ENCODE results near the gene PIGR.

The PIGR gene

DNA sequence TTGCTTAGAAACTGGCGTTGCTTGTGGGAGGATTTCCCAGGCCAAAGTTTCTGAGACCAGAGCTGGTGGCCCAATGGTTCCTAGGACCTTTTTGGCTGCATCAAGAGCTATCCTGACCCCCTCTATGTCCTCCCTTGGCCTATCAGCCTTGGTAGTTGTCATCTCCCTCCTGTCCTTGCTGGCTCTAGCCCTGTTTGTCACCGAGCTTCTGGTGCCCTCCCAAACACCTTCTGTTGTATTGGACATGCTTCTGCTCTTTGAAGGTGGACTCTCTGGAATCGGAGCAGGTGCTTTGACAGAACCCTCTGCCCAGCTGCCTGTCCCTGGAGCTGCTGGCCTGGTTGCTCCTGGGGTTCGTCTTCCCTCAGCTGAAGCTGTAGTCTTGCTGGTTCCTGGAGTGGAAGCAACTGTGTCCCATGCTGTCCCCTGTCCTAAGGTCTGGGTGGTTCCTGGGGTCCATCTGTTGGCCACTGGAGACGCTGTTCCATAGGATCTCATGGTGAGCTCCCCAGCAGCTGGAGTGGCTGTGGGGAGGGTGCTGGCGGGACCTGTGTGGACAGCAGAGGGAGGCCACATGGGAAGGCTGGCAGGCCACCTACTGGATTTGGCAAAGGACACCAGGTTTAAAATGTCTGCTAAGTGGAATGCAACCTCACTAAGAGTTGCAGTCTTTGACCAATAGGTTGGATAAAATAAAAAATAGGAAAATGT lies 14.6 kb upstream of the PIGR start:
- no peak for DNase-seq

DNA sequence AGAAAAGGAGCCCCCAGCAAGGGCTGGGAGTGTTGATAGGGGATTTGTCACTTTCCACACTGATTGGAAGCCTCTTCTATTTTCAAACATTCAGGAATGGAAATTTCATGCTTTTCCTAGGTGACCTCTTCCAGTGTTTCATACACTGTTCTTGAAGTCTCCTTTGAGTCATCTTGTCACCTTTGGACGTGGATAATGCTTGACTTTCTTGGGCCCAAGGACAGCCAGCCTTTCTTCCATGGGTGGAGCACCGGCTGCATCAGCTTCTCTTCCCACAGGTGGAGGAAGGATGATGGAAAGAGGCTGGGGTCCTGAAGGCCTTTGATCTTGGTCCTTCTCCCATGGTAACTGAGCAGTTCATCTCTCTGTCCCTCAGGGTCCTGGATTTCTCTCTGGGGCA lies 11.9 kb upstream of the PIGR start:
- no peak for DNase-seq

DNA sequence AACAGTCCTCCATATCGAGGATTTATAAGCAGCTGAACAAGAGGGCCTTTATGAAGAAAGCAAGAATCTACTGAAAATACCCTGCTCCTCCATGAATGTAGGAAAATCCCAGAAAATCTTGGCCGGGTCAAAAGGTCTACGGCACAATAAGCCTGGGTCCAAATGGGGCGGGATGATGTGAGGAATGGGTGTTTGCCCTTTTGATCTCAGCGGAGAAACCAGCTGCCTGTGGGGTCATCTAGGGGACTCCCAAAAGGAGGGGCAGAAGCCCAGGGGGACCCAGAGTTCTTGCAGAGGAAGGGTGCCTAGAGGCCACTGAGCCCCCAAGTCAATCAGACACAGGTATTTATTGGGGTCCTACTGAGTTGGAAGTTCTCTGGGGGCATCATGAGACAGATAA lies 11.4 kb upstream of the PIGR start:
- no peak for DNase-seq

DNA sequence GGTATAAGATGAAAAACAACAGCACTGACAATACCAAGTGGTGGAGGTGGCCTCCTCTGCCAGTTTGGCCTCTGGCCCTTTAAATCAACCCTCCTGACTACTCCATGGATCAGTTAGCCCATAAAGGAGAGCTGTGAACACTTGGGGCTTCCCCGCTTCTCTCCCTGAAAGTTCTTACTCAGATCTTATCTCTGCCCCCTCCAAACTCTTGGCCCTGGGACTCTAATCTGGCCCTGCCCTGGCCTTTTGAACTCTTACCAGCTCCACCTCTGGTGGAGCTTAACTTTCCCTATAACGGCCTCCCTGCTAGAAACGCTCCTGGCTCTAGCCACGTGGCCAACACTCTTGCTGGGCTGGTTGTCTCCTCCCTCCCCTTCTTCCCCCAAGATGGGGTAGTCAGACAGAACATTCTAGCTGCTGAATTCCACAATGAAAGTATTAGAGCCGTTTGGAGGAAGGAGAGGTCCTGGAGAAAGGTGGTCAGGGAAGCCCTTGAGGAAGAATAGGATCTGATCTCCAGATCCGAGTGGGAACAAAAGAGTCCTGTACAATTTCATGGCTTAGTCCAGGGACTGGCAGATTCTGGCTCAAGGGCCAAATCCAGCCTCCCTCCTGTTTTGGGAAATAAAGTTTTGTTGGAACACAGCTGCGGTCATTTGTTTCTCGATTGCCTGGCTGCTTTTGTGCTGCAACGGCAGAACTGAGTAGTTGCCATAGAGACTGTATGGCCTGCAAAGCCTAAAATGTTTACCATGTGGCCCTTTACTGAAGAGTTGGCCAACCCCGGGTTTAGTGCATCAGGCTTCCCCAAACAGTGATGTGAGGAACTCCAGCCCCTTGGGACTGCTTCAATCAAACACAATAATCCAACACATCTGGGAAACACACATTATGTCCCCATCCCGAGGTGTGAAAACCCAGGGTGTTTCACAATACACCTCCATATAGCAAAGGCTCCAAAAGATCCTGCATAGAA lies 9.5 kb upstream of the PIGR start:
- no peak for DNase-seq

DNA sequence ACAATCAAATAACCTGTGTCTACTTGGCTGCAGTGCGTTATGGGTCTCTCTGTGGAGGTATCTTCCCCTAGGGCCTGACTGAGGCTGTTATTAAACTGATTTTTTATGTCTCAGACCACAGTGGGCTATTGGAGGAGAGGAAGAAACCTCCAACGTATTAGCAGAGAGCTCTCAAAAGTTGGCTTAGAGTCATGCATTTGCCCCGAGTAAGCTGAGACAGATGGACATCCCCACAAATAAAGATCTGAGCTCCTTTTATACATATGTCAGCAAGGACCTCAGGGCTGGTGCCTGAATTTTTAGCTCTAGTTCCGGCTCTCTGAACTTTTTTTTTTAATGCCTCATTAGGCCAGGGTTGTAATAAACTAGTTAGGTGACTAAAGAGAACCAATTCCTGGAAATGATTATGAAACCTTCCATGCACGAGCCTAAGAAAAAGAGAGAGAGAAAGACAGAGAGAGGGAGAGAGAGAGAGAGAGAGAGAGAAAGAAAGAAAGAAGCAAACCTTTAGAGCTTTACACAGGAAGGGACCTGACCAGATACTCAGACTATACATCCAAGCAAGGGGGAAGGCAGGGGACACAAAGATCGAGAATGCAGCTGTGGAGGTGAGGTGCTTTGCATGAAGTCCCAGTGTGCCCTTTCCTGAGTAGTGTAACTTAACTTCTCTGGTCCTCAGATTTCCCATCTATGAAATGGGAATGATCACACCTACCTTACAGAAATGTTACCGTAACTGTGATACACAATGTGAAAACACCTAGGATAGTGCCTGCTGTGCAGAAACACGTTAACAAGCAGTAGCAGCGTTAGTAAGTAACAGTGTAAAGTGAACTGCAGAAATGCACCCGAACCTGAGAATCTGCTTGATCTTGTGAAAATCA lies 8.4 kb upstream of the PIGR start:
- no peak for DNase-seq

DNA sequence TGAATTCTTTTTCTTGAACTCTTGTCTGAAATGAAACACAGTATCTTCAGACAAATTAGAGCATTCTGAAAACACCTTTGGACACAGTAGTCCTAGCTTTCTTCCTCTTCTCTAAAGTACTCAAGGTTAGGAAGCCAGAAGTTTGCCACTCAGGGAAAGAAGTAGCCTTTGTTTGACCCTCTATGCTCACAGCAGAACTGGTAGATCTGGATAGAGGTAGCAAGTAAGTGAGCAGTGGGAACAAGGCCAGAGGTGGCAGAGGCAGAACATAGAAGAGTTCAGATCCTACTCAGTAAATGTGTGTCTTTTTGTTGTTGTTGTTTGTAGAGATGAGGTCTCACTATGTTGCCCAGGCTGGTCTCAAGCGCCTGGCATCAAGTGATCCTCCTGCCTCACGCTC lies 7.4 kb upstream of the PIGR start:
- DNase-seq, result no peak

DNA sequence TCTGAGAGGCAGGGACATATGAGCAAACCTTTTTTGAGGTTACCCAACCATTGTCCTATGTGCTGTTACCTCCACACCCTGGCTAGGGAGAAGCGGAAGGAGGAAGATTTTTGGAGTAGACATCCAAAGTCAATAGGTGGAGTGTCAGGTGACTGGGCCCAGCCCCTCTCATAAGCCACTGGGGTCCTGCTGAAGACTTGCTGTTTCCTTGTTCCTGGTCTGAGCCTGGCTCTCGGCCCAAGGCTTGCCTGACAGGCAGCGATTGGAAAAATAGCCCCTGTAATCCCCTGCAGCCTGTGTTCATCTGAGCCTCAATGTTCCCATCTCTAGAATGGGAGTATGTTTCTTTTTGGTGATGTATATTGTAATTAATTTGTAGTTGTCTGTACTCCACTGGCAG lies 6.9 kb upstream of the PIGR start:
- DNase-seq, result no peak

DNA sequence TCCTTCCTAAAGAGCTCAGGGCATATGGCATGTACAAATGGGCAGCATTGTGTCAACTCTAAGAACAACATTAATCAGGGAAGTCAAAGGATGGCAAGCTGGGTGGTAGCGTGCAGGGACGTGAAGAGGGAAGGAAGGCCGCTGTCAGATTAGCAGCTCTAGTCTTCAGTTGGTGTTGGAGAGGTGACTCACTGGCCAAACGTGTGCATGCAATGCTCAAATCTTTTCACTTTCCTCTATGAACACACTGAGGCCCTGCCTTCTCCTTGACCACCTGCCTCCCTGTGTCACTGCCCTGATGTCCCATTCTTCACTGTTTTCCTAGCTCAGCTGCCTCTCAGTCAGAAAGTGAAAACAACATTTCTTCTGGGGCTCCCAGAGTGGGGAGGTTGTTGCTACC lies 5.9 kb upstream of the PIGR start:
- DNase-seq, result no peak

DNA sequence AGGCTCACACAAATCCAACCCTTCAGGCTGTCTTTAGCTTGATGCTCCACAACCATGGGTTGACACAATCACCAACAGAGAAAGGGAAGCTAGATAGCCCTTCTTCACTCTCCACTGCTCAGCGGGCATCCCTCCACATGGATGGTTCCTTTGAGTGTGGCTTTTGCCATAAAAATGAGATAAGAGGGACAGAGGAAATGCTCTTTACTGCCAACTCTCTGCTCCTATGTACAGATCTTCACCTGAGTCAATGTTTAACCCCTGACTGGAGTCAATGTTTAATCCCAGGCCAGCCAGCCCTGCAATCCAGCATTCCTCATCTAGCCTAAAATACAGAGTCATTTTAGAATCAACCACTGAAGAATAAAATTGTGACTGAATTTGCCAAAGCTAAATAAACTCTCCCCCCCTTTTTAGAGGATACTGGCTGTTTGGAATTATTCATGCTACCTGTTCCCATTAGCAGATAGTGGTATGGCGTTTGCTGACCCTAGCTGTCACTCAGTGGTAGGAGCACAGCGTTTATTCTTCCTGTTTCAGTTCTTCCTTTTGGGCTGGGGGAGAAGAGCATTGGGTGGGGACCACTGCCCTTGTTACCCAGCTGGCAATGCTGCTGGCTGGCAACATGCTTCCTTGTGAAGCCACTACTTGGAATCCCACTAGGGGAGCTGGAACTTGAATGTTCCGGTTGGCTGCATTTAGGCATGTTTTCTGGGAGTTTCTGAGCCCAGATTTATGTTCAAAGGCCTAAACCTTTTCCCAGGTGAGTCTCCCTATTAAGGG lies 5.2 kb upstream of the PIGR start:
- DNase-seq, result no peak

DNA sequence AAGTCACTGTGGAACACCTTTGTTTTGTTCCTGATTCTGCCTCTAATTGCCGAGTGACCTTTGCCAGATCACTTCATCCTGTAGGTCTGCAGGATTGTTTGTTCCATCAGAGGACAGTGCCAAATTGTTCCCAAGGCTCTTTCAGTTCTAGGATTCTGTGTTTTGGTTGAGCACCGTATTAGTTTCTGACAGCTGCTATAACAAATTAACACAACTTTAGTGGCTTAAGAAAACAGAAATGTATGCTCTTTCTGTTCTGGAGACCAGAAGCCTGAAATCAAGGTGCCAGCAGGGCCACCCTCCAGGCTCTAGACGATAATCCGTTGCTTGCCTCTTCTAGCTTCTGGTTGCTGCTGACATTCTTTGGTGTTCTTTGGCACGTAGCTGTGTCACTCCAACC lies 3.4 kb upstream of the PIGR start:
- DNase-seq, result no peak

DNA sequence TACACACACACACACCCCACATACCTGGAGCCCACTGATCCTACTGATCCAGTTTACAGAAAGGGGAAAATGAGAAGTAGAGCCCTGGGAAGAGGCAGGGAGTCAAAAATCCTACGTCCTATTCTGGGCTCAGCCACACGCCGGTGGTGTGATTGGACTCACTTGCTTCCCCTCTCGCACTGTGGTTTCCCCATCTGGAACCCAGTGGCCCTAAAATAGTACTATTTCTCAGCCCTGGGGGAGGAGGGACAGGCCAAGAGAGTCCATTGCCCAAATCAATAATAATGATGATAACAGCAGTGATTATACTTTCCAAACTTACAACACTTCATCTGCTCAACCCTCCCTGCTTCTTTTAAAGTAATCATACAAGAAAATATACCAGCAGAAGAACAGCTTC lies 2.9 kb upstream of the PIGR start:
- DNase-seq, result no peak

DNA sequence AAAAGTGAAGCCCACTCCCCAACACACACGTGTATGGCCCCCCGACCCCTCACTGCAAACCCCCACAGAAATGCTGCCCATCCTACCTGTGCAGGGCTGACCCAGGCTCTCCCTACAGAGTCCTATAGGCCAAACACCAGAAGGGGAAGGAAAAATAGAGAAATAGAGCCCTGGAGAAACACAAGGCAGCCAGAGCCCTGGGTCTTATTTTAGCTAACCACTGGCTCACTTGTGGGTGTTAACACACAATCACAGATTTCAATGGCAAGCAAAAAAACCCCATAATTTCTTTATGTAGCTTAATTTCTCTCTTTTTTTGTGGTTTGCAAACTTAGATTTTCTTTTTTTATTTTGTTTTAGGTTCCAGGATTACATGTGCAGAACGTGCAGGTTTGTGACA lies 989 bp upstream of the PIGR start:
- DNase-seq, result no peak

DNA sequence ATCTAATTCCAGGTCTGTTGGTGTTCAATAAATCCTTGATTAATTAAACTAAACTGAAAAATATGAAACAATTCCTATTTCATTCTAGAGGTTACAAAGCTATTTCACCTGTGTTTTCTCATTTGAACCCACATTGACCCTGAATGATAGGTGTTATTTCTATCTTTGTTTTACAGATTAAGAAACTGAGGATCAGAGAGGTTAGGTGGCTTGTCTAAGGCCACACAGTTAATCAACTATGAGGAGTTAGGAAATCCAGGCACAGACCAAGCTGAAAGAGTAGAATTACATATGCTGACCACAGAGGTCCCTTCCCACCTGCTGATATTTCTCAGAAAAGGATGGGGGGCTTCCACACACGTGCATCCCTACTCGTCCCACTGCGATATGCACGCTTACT lies 487 bp downstream of the PIGR start:
- DNase-seq, result no peak

DNA sequence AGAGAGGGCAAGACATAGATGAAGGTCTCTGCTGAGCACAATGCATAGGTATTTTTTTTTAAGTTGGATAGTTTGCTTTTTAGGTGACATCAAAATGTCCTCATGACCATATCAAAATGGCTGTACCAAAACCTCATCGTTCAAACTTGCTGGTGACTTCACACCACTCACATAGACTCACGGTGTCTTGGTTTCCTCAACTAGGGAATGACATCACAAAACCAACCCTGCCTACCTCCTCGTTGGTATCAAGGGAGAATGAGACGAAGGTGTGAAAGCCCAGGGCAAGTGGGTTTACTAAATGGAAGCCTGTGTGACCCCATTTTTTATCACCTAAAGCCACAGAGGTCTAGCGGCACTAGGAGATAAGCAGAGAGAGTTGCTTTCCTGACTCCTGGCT lies 1.6 kb downstream of the PIGR start:
- no peak for DNase-seq

DNA sequence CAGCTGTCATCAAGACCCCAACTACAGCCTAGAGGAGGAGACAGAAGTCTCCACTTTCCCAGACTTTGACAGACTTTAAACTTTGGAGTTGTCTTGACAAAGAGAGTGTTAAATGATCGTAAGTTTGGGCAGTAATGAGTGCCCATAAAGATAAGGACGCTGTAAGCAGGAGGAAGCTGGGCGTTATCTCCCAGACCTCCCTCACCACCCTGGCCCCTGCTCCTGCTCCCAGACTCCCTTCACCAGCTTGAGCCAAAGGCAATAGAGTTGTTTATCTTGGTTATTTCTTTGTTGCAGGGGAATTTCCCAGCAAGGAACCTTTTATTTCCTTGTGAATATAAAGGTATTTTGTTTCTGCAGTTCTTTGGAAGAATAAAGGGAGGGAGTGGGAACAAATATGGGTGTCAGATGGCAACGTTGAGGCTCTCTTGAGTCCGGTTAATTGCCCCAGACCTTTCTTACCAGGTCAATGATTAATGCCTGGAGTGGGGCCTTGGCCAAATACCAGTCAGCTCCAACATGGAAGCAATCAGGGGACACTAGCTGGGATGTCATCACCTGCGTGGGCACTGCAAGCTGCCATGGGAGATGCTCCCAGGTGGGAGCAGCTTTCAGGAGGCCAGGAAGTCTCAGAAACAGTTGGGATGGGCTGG lies 4.4 kb downstream of the PIGR start:
- no peak for DNase-seq

DNA sequence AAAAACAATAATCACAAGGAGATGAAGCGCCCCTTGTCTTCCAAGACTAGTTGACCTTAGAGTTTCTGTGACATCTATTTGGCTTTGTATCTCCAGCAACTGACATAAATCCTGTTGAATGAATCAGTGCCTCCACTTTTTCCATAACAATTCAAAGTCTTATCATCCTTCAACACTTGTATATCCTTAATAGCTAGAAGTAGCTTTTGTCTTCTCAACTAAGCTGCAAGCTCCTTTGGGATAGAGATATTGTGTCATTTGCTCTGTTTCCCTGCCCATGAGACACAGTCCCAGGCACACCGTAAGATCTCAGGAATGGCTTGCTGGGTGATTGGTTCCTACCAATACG lies 5.7 kb downstream of the PIGR start:
- no peak for DNase-seq

DNA sequence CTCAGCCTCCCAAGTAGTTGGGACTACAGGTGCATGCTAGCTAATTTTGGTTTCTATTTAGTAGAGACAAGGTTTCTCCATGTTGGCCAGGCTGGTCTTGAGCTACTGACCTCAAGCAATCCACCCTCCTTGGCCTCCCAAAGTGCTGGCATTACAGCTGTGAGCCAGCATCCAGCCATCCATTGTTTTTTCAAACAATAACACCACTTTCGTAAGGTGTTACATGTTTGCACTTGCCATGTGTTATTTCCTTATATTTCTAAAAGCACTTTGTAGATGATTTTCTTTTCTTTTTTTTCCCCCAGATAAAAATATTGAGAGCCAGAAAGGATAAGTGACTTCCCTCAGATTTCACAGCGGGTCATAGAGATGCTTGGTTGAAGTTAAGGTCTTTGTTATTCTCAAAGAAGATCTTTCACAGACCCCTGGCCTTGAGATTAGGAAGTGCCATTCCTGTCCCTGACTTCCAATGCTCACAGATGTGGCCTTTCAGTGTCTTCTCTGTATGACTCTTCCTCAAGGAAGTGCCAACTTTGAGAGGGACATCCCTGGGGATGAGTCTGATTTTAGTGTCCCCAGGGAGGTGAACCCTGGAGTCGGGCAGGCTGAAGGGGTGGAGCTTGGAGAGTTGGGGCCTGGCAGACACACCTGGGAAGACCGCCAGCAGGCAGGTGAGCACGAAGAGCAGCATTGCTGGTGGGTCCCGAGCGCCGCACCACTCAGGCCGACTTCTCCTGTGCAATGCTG lies 6.3 kb downstream of the PIGR start:
- DNase-seq, result no peak

DNA sequence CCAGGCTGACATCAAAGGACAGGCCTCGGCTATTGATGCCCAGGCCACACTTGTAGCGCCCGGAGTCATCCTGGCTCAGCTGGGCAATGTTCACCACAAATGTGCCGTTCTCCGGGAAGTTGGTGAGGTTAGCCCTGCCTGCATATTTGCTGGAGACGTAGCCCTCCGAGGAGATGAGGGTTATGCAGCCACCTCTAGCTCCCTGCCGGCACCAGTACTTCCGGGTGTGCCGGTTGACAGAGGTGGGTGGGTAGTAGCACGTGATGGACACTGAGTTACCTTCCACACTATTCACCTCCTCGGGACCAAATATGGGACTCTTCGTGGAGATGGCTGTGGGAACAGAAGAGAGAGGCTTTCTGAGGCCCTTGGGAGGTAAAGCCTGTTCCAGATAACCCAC lies 7.1 kb downstream of the PIGR start:
- DNase-seq, result no peak

DNA sequence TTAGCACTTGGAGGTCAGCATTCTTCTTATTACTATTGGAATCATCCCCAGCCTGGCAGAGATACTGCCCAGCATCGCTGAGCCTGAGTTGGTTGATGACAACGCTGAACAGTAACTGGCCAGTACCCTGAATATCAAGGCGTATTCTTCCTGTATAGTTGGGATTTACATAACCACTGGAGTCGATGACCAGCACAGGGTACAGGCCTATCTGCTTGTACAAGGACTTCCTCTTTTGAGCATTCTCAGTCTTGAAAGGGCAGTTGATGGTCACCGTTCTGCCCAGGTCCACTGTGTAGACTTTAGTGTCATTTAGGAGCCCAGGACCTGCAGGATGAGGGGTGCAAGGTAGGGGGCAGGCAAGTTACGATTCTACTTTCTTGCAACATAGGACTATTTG lies 8.8 kb downstream of the PIGR start:
- no peak for DNase-seq

DNA sequence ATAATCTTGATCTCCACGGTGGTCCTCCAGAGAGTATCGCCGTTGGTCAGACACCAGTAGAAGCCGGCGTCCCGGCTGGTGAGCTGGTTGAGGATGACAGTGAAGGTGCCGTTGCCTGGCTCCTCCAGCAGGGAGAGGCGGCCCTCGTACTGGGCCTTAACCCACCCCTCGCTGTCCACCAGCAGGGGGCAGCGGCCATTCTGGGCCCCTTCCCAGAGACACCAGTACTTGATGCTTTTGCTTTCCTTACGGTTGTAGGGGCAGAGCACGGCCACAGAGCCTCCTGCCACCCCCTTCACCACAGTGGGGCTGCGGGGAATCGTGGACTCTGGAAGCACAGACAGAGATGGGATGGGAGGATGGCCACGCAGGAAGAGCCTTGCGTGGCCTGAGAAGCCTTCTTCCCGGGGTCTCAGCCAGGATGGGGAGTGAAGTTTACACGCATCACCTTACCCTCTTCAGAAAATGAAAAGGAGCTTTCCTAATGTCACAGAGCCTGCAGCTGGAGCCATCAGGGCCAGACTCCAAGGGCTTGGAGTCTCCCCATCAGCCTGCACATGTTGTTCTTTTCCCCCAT lies 10.7 kb downstream of the PIGR start:
- DNase-seq, result no peak

DNA sequence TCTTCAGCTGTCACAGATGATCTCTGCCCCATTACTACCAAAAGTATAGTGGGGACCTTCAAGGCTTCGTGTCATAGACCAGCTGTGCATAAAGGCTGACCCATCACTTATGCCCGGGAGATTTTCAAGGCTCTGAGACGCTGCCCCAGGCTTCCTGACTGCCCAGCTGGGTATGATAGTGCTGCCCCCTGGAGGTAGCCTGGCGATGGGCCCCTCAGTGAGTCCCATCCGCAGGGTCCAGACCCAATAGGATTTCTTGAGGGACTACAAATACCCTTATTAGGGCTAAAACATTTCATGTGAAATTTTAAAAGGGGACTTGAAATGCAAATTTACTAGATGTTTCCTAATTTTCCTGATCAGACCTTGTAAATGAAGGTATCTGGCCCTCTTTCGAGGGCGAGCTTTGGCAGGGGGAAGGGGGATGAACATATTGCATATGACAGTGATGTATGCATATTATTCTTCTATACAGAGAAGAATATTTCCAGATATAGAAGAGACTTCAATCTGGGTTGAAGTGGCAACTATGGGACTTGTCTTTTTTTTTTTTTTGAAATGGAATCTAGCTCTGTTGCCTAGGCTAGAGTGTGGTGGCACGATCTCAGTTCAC lies 12.8 kb downstream of the PIGR start:
- no peak for DNase-seq
